Heart right ventricle (tissue), 16 donors: ENCODE data around the gene CUBN. TPM values are rescaled to one million over a fixed set of nuclear protein-coding genes. Genes with fewer than 3 reads are reported as not detected.

Source experiments
- ATAC-seq, 8 donors: fragments of 200-7000 bp; cut with Tn5 transposase; one replicate each; pipeline ENCODE4 v1.9.1; 2020; ENCODE audit warnings: mild to moderate bottlenecking in 8 of 8, moderate library complexity in 8 of 8, moderate number of reproducible peaks in 1 of 8
- DNase-seq, 2 donors: peaks; one replicate each; pipeline ENCODE4 v3.0.0-alpha.2; 2020
- H3K27ac ChIP-seq, 10 donors: fragments of 200-600 bp; sonication (generic) in 2 of 10; one replicate each; pipeline versions ENCODE4 v1.5.0 to v1.8.0; 2020 to 2022; ENCODE audit warnings: mild to moderate bottlenecking in 3 of 10
- H3K27me3 ChIP-seq, 7 donors: fragments of 200-600 bp; one replicate each; pipeline ENCODE4 v1.8.0; 2021 to 2022; ENCODE audit warnings: mild to moderate bottlenecking in 2 of 7
- H3K36me3 ChIP-seq, 9 donors: fragments of 200-600 bp; sonication (generic) in 1 of 9; one replicate each; pipeline versions ENCODE4 v1.5.0 to v1.8.0; 2020 to 2022; ENCODE audit warnings: mild to moderate bottlenecking in 2 of 9
- H3K4me1 ChIP-seq, 9 donors: fragments of 200-600 bp; sonication (generic) in 1 of 9; one replicate each; pipeline versions ENCODE4 v1.5.0 to v1.8.0; 2020 to 2022; ENCODE audit warnings: mild to moderate bottlenecking in 4 of 9
- H3K4me3 ChIP-seq, 10 donors: fragments of 200-600 bp; sonication (generic) in 2 of 10; one replicate each; pipeline versions ENCODE4 v1.5.0 to v1.8.0; 2020 to 2022; ENCODE audit warnings: mild to moderate bottlenecking in 7 of 10, moderate library complexity in 2 of 10
- H3K9me3 ChIP-seq, 11 donors: fragments of 200-600 bp in 10 of 11; sonication (generic) in 2 of 11; one replicate each; pipeline versions ENCODE4 v1.5.0 to v1.8.0; 2013 to 2022; ENCODE audit warnings: mild to moderate bottlenecking in 2 of 11, control low read depth in 1 of 11, moderate library complexity in 1 of 11
- CTCF ChIP-seq, 9 donors: fragments of 200-600 bp; sonication (generic) in 2 of 9; IDR thresholded peaks; one replicate each; pipeline versions ENCODE4 v1.5.0 to v1.8.0; 2021 to 2022; ENCODE audit warnings: antibody characterized with exemption in 9 of 9, mild to moderate bottlenecking in 5 of 9, moderate library complexity in 1 of 9
- WGBS, 2 donors: extraction: QIAGEN DNeasy Blood & Tissue Kit; methylation state at CpG; one replicate each; pipeline ENCODE4 v1.1.7; 2013; ENCODE audit warnings: inconsistent platforms in 1 of 2; 5-methylcytosine and 5-hydroxymethylcytosine counted together
- intact Hi-C, 10 donors: fragments of 100-400 bp; cut with DNase I; formaldehyde crosslinking; loops; one replicate each; pipeline versions ENCODE4 v1.11.1 to v1.14.2; 2022
- polyA plus RNA-seq, 2 donors: library from polyadenylated mRNA; stranded (reverse); fragments of 200-250 nt; gene quantifications; one replicate each; pipeline ENCODE4 v1.2.3, GENCODE V29; 2013
- total RNA-seq, 10 donors: library from RNA; stranded (reverse); fragmentation: NEBNext Ultra II Directional in 3 of 10; extraction: Animal tissue kit (Norgen Biotek cat#: 25700) in 3 of 10; gene quantifications; one replicate each; pipeline versions ENCODE4 v1.2.1 to v1.2.4, GENCODE V29; 2021 to 2023
- donor health status: Arrhythmogenic right ventricular cardiomyopathy.
- donor health status: ischemic (EF 13 %, LVEDD 7.1; RV severe dilation, severe dysfunction).
- donor health status: healthy with polysubstance abuse.
- donor health status: DM: no; HTN: yes; CAD: no.
- donor health status: DM: no; HTN: no; CAD: no.
- donor health status: ischemic (EF 25% LVEDD 6.9; RV normal size, moderate dysfunction).
- donor health status: ischemic (EF 25% LVEDD 5.7; RV mildly dilated, moderate dysfunction).
- donor health status: healthy.
- donor health status: DM: yes; HTN: yes; CAD: no.
- donor health status: Ischemic cardiomyopathy.
- donor health status: ischemic (EF 35%, LVEDD 5.7; RV mildly dilated, moderate dysfunction).
- donor health status: nonischemic (EF 11% LVEDD 7.7; RV severe dilation, severe dysfunction).
- donor health status: DM: yes; HTN: yes; CAD: no.
- donor health status: PGD.
- donor health status: ischemic (EF 29% LVEDD 5.4; RV normal size, mild dysfunction).
- donor health status: nonischemic (EF 23%, LVEDD 6.1; RV moderate dilation, normal function).

Gene CUBN
- total and polyA plus RNA-seq, 12 donors: 0.13 to 1.2 (median 0.42) TPM

GRCh38 chr10:16943295-16944285, 186.0 kb downstream of the CUBN start:
- Histone ChIP-seq H3K27ac (peak overlapping the region in 6 of 10 donors; percentile 0 to 63 (median 34)), H3K27me3 (no peaks in the 10 kb centered on the region), H3K36me3 (no peaks in the 10 kb centered on the region), H3K9me3 (no peaks in the 10 kb centered on the region), H3K4me3 (no peak overlapping the region), H3K4me1 (peaks cover 0 to 31% (median 0%) of the 10 kb centered on the region in 9 donors)
- no peak for TF ChIP-seq CTCF (IDR thresholded peaks at IDR 0.05)
- WGBS, 2 donors: 80 to 81% methylated on average over 8 of the region's 8 CpGs
- no peak for DNase-seq
- intact Hi-C loops: loop anchor here in 1 of 10 donors (2.0 kb wide), 1 partner anchor 15 kb away; no protein-coding TSS in a partner anchor
- peak in 1 of 8 donors; percentile 37 for ATAC-seq

GRCh38 chr10:16942381-16943078, 187.1 kb downstream of the CUBN start:
- Histone ChIP-seq H3K36me3 (no peaks in the 10 kb centered on the region), H3K4me3 (no peak overlapping the region), H3K27me3 (no peaks in the 10 kb centered on the region), H3K4me1 (peaks cover 0 to 31% (median 0%) of the 10 kb centered on the region in 9 donors), H3K27ac (peak overlapping the region in 1 of 10 donors; percentile 4), H3K9me3 (no peaks in the 10 kb centered on the region)
- intact Hi-C loops: no loop called here
- DNase-seq (no peak), ATAC-seq (no peak)
- TF ChIP-seq CTCF (IDR thresholded peaks at IDR 0.05): no peak
- WGBS, 2 donors: 74 to 78% methylated on average over 4 of the region's 4 CpGs

GRCh38 chr10:16941870-16942269, 187.7 kb downstream of the CUBN start:
- intact Hi-C loops: no loop called here
- no peaks in the 10 kb centered on the region for H3K27me3 ChIP-seq
- no peaks in the 10 kb centered on the region for H3K36me3 ChIP-seq
- WGBS, 2 donors: 83 to 88% methylated on average over 4 of the region's 4 CpGs
- TF ChIP-seq CTCF (IDR thresholded peaks at IDR 0.05): no peak
- no peak for ATAC-seq
- H3K27ac ChIP-seq: no peak overlapping the region
- H3K4me3 ChIP-seq: no peak overlapping the region
- DNase-seq: no peak
- peaks cover 0 to 31% (median 0%) of the 10 kb centered on the region in 9 donors for H3K4me1 ChIP-seq
- H3K9me3 ChIP-seq: no peaks in the 10 kb centered on the region

- H3K27ac ChIP-seq: no peak overlapping the region
- intact Hi-C loops: no loop called here
- no peaks in the 10 kb centered on the region for H3K36me3 ChIP-seq
- peaks cover 0 to 31% (median 0%) of the 10 kb centered on the region in 9 donors for H3K4me1 ChIP-seq
- no peaks in the 10 kb centered on the region for H3K9me3 ChIP-seq
- no peaks in the 10 kb centered on the region for H3K27me3 ChIP-seq
- TF ChIP-seq CTCF (IDR thresholded peaks at IDR 0.05): no peak
- 97 to 98% methylated on average over 3 of the region's 3 CpGs for WGBS, 2 donors
- no peak overlapping the region for H3K4me3 ChIP-seq
- DNase-seq (no peak), ATAC-seq (no peak)
These were observed 188.5 kb downstream of the CUBN start for GRCh38 chr10:16941067-16941466.
